ENCODE data around the gene KIF13A. TPM values are rescaled to one million over a fixed set of nuclear protein-coding genes. Genes with fewer than 3 reads are reported as not detected.

Gene KIF13A
- total RNA-seq, 1 donor = 86.8 TPM

- no peak overlapping the region for H3K4me3 ChIP-seq (ENCODE audit: low read depth, low read length)
- DNase-seq (ENCODE audit: low read depth) = peak; percentile 91
- TF ChIP-seq CTCF (IDR thresholded peaks at IDR 0.05; ENCODE audit: insufficient read depth, low read length) = no peak
Observed at GRCh38 chr6:17962436-17963031, 24.9 kb downstream of the KIF13A start.

GRCh38 chr6:17959302-17959701, 28.1 kb downstream of the KIF13A start:
- DNase-seq (ENCODE audit: low read depth) = no peak
- TF ChIP-seq CTCF (IDR thresholded peaks at IDR 0.05; ENCODE audit: insufficient read depth, low read length) = no peak

GRCh38 chr6:17957904-17958620, 29.4 kb downstream of the KIF13A start:
- no peak for DNase-seq (ENCODE audit: low read depth)
- TF ChIP-seq CTCF (IDR thresholded peaks at IDR 0.05; ENCODE audit: insufficient read depth, low read length) = no peak
- no peak overlapping the region for H3K4me3 ChIP-seq (ENCODE audit: low read depth, low read length)

More at GRCh38 chr6:17959302-17959701, 28.1 kb downstream of the KIF13A start:
- no peak overlapping the region for H3K4me3 ChIP-seq (ENCODE audit: low read depth, low read length)

- TF ChIP-seq CTCF (IDR thresholded peaks at IDR 0.05; ENCODE audit: insufficient read depth, low read length) = no peak
- no peak overlapping the region for H3K4me3 ChIP-seq (ENCODE audit: low read depth, low read length)
- no peak for DNase-seq (ENCODE audit: low read depth)
Observed at GRCh38 chr6:17957498-17957897, 29.9 kb downstream of the KIF13A start.

GRCh38 chr6:17957086-17957485, 30.3 kb downstream of the KIF13A start:
- no peak for DNase-seq (ENCODE audit: low read depth)
- no peak overlapping the region for H3K4me3 ChIP-seq (ENCODE audit: low read depth, low read length)
- no peak for TF ChIP-seq CTCF (IDR thresholded peaks at IDR 0.05; ENCODE audit: insufficient read depth, low read length)

GRCh38 chr6:17950095-17950494, 37.3 kb downstream of the KIF13A start:
- no peak overlapping the region for H3K4me3 ChIP-seq (ENCODE audit: low read depth, low read length)
- DNase-seq (ENCODE audit: low read depth) = no peak
- TF ChIP-seq CTCF (IDR thresholded peaks at IDR 0.05; ENCODE audit: insufficient read depth, low read length) = no peak
